Stimulated activated CD8-positive, alpha-beta memory T cell treated with anti-CD3 and anti-CD28 coated beads, Interleukin-4, amount 100 ng/mL, for 1 hour (primary cell): ENCODE data around the gene ZIC5.
"Not testable (repeated sequence)": the region's sequence is repeated elsewhere in the genome, so short reads cannot be mapped to it uniquely, and the experiment has no call there.

Experiments
- DNase-seq, 2 donors: peaks; one replicate each; pipeline ENCODE4 v3.0.0-alpha.2; 2020; ENCODE audit warnings: low read depth in 2 of 2, low spot score in 1 of 2

ZIC5 gene

GRCh38 chr13:99960663-99961311 is 10.8 kb downstream of the ZIC5 start:
- DNase-seq: no peak

DNA sequence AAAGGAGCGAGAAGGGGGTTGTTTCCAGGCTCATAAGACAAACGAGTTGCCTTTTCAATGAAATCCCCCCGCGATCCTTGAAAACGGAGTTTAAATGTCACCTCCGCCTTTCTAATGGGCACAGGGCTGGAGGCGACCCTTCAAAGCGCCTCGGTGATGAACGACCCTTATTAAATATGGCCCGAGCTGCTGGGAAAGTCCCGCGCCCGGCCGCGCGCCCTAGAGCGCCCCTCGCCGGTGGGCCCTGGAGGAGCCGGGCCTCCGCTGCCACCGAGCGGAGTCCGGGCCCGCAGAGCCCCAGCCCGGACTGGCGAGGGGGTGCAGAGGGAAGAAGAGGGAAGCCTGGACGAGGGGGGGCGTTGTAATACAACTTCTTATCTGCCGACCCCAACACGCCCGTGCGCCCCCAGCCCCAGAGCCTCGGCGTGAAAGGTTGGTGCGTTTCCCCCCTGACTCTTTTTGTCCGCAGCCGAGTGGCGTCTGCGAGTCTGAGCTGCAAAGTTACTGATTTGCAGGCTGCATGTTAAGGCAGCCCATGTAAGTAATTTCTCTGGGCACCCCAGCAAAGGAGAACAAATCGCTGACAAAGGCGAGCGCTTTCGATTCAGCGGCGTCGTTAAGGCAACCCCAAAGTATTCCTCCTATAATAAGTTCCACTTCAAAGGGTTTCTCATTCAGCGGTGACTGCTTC is 11.9 kb downstream of the ZIC5 start:
- no peak for DNase-seq

- no peak for DNase-seq
Observed at GRCh38 chr13:99959127-99959539, 12.4 kb downstream of the ZIC5 start.

GRCh38 chr13:99958406-99959126 is 13.0 kb downstream of the ZIC5 start:
- DNase-seq: no peak

GRCh38 chr13:99956473-99957349 is 14.9 kb downstream of the ZIC5 start:
- DNase-seq: no peak

- no peak for DNase-seq
Observed at GRCh38 chr13:99955747-99956472, 15.7 kb downstream of the ZIC5 start.

DNA sequence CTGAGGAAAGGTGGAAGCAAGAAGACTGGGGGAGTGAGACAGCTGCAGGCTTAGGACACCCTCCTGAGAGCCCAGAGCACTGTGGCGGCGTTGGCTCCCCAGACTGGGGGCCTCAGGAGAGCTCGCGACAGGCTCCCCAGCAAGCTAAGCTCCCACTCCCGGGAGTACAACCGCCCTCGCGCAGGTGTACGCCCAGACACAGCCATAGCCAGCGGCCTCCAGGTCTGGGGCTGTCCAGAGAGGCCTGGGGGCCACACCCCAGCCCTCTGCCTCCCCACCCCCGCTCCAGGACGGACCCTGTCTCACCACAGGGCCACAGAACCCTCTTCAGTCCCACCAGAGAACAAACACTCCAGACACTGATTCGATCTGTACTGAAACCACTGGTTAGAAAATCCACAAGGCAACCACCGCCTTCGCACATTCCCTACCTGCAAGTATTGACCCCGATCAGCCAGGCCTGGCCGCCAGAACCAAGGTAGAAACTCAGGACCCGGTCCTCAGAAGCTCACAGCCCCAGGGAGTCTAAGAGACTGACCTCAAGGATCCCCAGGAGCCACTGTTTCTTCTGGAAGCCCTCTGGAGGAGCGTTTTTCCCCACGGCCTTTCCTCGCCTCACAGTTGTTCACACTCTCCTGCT is 16.3 kb downstream of the ZIC5 start:
- DNase-seq: no peak

DNA sequence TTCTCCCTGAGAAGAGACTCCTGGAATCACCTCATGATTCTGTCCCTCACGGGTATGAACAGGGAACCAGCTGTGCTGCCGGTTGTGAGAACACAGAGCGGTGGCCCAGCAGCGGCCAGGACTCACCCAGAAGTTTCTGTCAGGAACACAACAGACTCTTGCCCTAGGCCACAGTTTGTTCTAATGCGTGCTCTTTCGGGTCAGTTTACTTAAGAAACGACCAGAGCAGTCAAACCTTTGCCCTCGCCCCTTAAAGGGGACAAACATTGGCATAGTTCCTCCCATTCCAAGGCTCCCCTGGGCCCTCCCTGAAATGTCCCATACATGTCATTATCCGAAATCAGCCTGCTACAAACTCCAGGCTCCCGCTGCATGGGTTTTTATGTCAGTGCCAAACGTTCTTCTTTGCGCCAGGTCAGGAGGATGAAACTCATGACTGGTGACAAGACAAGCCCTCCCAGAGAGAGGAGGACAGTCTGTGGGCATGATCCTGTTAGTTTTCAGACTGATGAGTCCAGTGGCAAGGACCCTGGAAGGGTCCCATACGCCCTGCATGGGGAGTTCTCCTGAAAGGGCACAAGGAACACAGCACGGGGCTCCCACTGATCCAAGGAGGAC is 18.3 kb downstream of the ZIC5 start:
- DNase-seq: no peak

- not testable (repeated sequence) for DNase-seq
Observed at GRCh38 chr13:99951666-99952065, 19.9 kb downstream of the ZIC5 start.

DNA sequence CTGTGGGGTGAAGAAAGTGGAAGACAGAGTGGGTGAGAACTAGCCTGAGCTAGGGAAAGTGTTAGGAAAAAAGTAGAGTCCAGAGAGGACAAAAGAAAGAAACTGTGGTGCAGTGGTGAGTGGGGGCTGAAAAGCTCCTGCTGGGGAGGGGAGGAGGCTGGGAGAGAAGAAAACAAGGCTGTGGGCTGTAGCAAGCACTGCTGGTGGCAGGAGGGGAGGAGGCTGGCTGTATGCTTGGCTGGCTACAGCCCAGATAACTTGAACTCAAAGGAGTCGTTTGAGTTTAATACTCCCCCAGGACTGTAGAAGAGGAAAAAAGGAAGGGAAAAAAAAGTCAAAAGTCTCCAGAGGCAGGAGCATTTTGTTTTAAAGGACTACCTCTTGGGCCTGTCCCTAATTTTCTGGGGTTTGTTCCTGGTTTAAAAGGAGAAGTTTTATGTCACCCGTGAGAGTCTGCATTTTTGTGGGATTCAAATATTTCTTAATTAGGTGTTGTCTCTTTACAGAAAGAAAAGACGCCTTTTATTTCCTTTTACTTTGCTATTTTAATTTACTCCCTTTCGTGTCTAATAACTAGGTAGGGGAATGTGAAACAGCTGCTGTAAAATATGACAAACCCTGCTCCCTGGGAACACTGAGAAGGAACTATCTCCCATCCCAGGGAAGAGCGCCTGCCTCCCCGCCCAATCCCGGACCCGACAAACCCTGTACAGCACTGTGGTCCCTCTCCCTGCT is 21.7 kb downstream of the ZIC5 start:
- no peak for DNase-seq

GRCh38 chr13:99948907-99949678 is 22.5 kb downstream of the ZIC5 start:
- no peak for DNase-seq

GRCh38 chr13:99948411-99948810 is 23.2 kb downstream of the ZIC5 start:
- DNase-seq: no peak

GRCh38 chr13:99947666-99948065 is 23.9 kb downstream of the ZIC5 start:
- DNase-seq: no peak

GRCh38 chr13:99945515-99945914 is 26.1 kb downstream of the ZIC5 start:
- DNase-seq: not testable (repeated sequence)

DNA sequence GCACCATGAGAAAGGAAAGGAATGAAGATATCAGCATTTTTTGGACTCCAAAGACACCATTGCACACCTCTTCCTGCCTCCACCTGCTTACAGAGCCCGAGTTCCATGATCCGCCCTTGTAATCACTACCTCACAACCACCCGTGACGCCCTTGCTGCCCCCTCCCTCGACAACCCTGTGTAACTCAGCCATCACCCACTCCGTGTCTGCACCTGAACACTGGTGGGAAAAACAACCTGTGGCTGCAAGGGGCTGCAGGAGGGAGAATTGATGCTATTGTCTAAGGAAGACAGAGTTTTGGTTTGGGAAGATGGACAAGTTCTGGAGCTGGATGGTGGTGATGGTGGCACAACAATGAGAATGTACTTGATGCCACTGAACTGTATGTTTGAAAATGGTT is 27.0 kb downstream of the ZIC5 start:
- no peak for DNase-seq

DNA sequence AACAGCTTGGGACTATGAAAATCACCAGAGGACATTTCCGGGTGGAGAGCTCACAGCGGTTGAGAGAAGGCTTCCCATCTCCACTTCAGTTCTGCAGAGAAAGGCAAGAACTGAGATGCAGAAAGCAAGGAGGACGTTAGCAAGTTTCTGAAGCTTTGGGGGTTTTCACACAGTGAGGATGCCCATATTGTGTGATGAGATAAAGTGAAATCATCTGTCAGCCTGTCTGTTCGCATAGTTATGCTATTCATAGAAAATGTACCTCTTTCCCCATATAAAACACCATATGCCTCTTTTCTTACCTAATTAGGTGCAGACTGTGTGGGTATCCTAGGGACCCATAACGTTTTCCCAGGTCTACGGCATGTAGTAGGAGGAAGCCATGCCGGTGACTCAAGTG is 27.5 kb downstream of the ZIC5 start:
- DNase-seq: no peak

GRCh38 chr13:99941911-99942310 is 29.7 kb downstream of the ZIC5 start:
- DNase-seq: no peak

DNA sequence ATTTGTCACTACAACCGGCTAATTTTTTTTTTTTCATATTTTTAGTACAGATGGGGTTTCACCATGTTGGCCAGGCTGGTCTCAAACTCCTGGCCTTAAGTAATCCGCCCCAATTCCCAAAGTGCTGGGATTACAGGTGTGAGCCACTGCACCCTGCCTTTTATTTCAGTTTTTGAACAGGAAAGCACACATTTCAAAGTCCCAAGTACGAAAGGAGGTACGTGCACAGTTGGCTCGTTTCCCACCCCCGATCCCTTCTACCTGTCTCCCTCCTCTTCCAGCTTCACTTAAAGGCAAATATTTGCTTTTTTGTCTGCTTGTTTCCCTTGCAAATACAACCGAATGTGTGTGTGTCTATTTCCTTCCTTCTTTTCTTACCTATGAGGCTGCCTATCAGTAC is 30.5 kb downstream of the ZIC5 start:
- no peak for DNase-seq
